Stimulated activated CD4-positive, alpha-beta T cell treated with anti-CD3 and anti-CD28 coated beads, Interleukin-15, amount 100 ng/mL, for 24 hours (primary cell): ENCODE measurements around the gene CSDE1.
A peak's percentile ranks its signal among the peaks of the same experiment; 100 is the strongest.

Experiments used
- DNase-seq: peaks from one replicate; pipeline ENCODE4 v3.0.0-alpha.2; 2020

The CSDE1 gene

DNA sequence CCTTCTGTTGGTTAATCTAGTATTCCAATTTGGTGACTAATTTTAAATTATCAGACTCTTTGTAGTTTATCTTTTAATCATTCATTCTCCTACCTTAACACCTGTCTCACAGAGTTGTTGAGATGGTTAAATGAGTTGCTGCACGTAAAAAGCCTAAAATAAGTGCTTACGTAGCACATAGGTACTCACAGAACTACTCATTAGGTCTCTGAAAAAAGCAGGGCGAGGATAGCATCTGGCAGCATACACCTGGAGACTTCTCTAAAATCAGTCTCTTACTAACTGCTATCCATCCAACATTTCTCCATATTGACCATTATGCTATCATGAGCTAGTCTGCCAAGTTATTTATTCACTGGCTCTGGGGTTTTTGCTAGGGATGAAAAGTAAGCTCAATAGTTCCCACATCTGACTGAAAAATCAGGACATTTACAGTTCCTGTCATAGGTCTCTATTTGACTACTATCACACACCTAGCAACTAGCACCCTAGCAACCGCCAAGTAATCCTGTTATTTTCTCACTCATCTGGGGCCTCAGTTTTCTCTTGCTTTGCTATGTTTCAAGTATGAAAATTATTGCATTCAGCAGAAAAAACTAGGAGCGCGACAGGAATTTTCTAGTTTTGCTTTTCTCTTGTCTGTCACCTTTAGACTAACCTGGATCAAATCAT lies 11.2 kb downstream of the CSDE1 start:
- DNase-seq, result peak; percentile 20

DNA sequence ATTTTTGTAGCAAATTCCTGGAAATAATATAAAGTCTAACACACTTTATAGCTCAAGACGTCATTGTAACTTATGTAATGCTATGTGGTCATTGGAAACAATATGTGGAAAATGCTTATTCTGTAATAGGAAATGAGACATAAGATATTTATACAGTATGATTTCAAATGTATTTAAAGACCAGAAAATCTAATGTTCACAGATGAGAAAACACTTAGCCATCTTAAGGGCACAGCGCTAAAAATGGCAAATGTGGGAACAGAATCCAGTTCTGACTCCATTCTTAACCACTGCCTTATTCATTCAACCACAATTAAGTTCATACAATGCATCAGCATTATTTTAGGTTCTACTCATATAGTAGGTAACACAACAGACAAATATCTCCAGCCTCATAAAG lies 12.5 kb downstream of the CSDE1 start:
- DNase-seq, result no peak

DNA sequence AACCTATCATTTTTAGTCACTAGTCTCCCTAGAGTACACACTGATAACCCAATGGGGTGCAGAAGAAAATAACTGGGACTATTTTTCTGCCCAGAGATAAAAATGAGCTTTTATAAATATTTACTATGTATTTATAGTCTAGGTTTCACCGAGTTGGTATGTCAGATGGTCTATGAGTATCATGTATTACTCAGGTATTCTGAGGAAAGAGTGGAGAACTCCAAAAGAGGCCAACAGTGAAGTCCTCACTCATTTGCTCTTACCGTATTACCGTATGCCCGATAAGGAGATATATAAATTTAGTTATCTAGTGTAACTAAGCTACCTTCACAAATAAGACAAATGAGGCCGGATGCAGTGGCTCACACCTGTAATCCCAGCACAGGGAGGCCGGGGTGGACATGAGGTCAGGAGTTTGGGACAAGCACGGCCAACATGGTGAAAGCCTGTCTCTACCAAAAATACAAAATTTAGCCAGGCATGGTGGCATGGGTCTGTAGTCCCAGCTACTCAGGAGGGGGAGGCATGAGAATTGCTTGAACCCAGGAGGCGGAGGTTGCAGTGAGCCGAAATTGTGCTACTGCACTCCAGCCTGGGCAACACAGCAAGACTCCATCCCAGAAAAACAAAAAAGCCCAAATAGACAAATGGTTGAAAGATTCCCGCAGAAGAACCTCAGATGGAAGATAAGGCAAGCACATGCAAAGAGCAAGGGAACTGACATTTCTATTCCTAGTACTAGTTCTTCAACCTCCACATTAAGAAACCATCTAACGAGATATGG lies 15.6 kb downstream of the CSDE1 start:
- DNase-seq, result no peak

- no peak for DNase-seq
These were observed 17.5 kb downstream of the CSDE1 start for GRCh38 chr1:114740331-114740730.

DNA sequence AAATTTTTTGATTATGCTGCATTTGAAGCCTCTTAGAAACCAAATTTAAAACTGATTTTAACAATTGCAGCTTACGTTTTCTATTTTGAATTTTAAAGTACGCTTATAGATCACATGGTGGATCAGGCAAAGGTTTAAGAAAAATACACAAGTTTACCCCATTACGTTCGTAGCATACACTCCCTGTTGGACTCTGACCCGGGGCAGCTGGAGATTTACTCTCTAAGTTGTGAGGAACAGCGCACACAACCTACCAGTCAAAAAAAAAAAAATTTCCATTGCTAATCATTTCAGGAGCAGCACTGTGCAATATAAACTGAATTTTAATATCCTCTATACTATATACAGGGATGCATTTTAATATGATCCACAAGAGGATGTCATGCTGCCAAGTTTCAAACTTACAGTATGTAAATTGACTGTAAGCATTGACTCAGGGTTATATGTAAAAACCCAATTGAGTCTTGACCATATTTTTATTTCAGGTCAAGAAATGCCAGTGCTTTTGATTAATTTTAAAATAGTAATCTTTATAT lies 20.4 kb downstream of the CSDE1 start:
- no peak for DNase-seq

DNA sequence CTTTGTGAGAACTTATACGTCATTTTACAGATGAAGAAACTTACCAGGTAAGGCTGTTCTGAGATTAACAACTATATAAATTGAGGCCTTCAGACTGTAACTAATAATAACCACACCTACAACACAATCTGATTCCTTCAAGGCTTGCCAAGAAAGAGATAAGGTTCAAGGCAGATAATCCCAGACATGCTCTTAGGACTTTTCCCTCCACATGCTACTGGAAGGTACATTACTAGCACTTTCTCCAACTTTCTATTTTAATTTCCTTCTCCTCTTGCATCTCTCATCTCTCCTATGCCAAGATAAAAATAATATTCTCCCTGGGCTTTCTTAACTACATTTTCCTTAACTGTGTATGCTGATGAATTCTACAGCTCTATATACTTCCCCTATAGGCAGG lies 22.3 kb downstream of the CSDE1 start:
- DNase-seq, result no peak

DNA sequence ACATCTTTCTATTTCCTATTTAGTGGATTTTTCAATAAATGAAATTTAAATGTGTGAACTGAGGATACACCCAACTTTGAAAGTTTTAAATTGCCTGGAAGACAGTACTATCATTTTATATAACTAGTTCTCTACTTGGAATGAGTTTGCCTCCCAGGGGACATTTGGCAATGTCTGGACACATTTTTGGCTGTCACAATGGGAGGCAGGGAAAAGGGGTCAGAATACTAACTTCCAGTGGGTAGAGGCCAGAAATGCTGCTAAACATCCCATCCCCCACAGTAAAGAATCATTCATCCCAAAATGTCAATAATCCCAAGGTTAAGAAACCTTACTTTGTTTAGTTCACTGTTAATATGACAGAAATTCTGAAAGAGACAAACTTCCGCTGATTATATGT lies 28.0 kb downstream of the CSDE1 start:
- no peak for DNase-seq

- DNase-seq, result no peak
These were observed 29.2 kb downstream of the CSDE1 start for GRCh38 chr1:114728553-114728952.

DNA sequence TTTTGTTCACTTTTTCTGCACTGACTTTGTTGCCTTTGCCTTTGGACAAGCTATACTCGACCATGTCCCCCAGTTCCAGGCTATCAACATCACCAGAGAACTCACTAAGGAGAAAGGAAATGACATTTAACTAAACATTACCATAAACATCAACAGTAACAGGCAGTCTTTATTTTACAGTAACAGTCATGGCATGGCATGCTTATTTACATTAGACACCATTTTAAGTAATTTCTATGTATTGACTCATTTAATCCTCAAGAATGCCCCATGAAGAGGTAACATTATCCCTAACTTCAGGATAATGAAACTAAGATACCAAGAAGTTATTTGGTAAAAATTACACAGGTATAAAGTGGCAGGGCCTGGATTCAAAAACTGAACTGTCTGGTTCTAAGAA lies 32.6 kb downstream of the CSDE1 start:
- DNase-seq, result no peak

GRCh38 chr1:114723915-114724314 lies 33.9 kb downstream of the CSDE1 start:
- DNase-seq, result no peak

GRCh38 chr1:114723457-114723856 lies 34.3 kb downstream of the CSDE1 start:
- no peak for DNase-seq

DNA sequence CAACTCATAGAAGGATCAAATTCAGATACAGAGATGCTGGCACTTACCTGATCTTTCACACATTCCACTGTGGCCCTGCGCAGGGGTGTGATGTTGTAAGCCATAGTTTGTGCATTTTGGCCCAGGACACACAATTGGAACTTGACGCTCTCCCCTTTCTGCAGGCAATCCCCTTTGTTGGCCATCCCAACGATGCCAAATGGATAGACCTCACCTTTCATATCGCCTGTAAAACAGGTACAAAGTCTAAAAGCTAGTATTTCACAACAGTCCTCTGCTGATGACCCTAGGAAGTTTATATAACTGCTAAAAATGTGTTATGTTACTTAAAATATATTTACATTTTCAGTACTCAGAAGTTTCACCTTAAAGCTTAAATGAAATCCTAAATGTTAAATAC lies 37.3 kb downstream of the CSDE1 start:
- no peak for DNase-seq

- no peak for DNase-seq
These were observed 38.4 kb downstream of the CSDE1 start for GRCh38 chr1:114719424-114719787.

DNA sequence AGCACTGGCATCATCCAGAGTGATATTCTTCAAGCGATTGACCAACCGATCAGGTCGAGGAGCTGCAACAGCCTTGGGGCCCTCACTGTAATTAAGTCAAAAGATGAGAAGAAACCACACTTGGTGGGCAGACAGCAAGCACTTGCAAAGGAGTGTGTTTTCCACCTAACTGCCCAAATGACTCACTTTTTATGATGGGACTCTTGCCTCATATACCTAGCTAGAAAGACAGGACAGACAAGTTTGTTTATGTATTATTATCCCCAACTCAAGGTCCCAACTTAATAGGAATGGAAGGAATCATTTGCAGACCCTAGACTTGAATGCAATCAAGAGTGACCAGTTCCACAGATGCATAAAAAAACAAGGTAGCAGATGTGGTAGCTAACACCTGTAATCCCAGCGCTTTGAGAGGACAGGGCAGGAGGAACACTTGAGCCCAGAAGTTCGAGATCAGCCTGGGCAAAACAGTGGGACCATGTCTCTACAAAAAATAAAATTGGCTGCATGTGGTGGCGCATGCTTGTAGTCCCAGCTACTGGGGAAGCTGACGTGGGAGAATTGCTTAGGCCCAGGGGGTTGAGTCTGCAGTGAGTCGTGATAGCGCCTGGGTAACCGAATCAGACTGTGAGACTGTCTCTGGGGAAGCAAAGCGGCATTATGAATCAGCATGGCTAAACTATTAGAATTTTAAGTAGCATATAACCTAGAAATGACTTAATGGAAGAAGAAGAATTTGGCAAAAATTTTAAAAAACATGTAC lies 38.9 kb downstream of the CSDE1 start:
- peak; percentile 30 for DNase-seq

DNA sequence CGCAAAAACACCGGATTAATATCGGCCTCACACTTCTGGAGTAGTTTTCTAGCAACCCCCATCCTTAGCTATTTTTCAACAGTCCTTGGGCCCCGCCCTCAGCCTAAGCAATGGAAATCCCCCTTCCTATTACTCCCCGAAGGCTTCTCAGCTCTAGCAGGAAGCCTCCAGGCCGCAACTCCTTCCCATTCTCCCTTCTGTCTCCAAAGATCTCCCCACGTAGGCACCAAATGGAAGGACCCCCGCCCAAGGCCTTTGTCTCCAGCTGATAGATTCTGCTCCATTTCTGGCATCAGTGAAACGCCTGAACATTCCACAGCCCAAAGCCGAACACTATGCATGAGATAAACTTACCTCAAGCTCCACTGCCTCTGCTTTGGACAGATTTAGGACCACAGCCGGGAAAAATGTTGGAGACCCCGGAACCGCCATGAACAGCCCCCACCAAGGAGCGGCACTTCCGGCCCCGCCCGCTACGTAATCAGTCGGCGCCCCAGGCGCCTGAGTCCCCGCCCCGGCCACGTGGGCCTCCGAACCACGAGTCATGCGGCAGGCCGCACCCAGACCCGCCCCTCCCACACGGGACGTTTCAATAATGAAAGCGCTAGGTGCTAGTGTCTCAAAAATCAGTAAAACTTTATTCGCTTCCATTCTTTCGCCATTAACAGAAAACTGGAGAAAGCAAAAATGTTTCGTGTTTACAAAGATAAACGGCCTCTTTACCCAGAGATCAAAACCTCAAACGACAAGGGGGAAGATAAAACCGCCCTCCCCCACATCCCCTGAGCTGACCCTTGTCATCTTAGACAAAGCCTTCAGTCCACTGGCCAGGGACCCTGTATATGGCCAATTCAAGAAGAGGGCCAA lies 41.2 kb downstream of the CSDE1 start, which contains the start of gene NRAS:
Gene NRAS (minus strand): TSS at position 468 of the 867 bp plus-strand sequence. CDS start 611 bp downstream, outside the sequence.
- DNase-seq, result peak; percentile 97

DNA sequence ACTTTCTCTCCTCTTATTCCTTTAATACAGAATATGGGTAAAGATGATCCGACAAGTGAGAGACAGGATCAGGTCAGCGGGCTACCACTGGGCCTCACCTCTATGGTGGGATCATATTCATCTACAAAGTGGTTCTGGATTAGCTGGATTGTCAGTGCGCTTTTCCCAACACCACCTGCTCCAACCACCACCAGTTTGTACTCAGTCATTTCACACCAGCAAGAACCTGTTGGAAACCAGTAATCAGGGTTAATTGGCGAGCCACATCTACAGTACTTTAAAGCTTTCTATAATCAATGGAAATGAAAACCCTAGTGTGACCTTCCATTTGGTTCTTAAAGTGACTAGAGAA lies 41.9 kb downstream of the CSDE1 start:
- peak; percentile 8 for DNase-seq

GRCh38 chr1:114712977-114713376 lies 44.8 kb downstream of the CSDE1 start:
- DNase-seq, result no peak

DNA sequence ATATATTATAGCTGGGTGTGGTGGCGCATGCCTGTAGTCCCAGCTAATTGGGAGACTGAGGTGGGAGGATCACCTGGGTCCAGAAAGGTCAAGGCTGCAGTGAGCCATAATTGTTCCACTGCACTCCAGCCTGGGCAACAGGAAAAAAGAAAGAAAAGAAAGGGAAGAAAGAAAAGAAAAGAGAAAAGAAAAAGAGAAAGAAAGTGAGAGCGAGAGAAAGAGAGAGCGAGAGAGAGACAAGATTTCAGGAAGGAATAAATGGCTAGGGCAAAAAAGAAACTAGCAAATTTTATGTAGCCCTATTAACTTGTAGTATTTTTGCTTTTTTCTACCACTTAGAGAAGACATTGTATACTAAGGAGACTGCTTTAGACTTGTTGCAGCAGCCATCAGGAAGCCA lies 47.4 kb downstream of the CSDE1 start:
- no peak for DNase-seq

DNA sequence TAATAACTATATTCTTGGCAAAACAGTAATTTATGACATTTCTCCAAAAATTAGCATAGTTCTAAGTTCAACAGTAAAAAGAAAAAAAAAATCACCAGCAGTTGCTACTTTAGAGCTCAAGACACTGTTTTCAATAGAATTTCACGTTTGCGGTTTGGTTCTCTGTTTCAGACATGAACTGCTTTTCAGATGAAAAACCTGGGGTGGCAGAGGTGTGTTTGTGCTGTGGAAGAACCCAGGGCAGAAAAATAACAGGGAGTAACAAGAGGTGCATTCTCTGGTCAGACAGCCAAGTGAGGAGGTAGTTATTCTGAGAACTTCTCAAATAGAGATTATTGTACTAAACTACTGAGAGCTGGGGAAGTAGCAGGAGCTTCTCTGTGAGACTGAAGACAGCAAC lies 50.2 kb downstream of the CSDE1 start:
- DNase-seq, result no peak

DNA sequence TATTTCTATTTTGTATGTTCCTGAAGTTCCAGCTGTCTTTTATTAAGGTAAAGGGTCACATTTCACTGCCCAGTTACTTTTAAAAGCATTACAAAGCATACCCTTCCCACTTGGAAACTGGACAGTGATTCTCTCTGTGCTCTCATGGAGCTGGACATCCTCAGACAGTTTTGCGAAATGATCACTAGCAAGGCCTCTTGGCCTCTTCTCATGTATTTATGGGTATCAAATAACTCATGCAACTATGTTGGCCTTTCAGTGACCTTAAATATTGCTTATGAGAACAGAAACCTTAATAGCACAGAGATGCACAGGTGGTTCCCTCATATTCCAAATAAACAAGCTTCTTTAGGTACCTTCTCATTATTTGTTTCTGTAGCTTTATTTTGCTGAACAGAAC lies 54.5 kb downstream of the CSDE1 start:
- DNase-seq, result no peak

GRCh38 chr1:114702737-114703136 lies 55.0 kb downstream of the CSDE1 start:
- no peak for DNase-seq

DNA sequence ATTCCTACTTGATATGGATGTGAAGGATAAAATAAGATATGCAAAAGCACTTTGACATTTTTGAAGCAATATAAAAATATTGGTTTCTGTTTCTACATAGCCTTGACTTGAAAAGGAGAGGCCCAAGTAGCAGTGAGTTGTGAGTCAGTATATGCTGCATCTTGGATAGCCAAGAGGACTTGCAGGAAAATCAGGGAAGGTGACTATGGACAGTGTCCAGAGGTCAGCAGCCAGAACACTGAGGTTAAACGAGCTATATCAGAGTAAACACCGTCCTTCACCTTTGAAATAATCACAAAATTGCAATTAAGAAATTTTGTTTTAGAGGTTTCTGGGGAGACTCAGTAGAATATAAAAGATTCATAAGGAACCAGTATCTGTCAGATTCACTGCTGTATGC lies 55.9 kb downstream of the CSDE1 start:
- DNase-seq, result no peak
